HL-60/S4 treated with retinoic acid at 250 ng/mL for 4 days and 3 days (cell line): ENCODE data around the gene LYRM7.
"Not testable (repeated sequence)": the region's sequence is repeated elsewhere in the genome, so short reads cannot be mapped to it uniquely, and the experiment has no call there.

ENCODE experiments used
- in situ Hi-C: fragments of 300-500 bp; cut with MboI; formaldehyde crosslinking; loops from 2 replicates; pipeline ENCODE4 v1.7.0; 2022; ENCODE audit warnings: low sequenced_read_pairs

The LYRM7 gene

GRCh38 chr5:131252824-131253171, 82.1 kb downstream of the LYRM7 start:
- in situ Hi-C loops: no loop called here

- in situ Hi-C loops: not testable (repeated sequence)
These were observed 83.3 kb downstream of the LYRM7 start for GRCh38 chr5:131254025-131254424.

GRCh38 chr5:131254741-131255140, 84.0 kb downstream of the LYRM7 start:
- in situ Hi-C loops: no loop called here
